ENCODE results near the gene ARHGAP29.

- TF ChIP-seq POLR2A (IDR thresholded peaks at IDR 0.05) (peak; percentile 88 to 98), CTCF (IDR thresholded peaks at IDR 0.05) (peak in 1 of 6 experiments; percentile 5)
These were observed 10.0 kb upstream of the ARHGAP29 start for GRCh38 chr1:94247138-94248094.

Measured in thyroid gland (tissue), 4 donors.